HG02852 (cell line): ENCODE data around the gene TFDP1.
A peak's percentile ranks its signal among the peaks of the same experiment; 100 is the strongest.

Experiments
- ATAC-seq: cut with Tn5 transposase; IDR thresholded peaks from one replicate; pipeline ENCODE4 v1.9.1; 2021; ENCODE audit warnings: mild to moderate bottlenecking, moderate library complexity; ENCODE audit not compliant: unreplicated experiment

TFDP1 gene

GRCh38 chr13:113596321-113597200 lies 12.0 kb downstream of the TFDP1 start:
- no peak for ATAC-seq

DNA sequence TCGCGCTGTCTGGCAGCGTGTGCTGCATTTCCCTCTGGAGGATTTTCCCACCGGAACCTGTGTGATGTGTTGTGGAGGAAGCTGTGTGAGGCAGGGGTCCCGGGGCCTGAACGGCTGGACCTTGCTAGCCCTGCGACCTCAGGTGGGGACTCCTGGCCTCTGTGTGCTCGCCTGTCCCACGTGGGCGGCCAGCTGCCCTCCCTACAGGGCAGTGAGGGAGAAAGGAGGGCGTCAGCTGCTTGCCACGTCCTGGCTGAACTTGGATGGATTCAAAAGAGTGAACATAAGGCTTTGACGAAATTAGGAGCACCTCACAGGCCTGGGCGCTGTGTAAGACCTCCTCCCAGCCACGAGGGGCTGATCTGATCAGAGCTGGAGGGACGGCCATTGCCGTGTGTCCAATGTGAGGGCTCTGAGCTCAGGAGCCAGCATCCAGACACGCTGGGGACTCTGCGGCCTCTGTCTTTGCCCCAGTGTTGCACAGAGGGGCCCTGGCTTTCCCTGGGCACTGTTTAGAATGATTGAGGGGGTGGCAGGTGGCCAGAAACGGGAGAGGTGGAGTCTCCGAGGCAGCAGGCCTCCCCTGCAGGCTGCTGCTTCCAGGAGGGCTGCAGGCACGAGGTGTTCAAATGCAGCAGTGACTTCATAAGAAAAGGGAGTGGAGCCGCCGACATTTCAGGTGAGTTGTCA lies 13.0 kb downstream of the TFDP1 start:
- no peak for ATAC-seq

DNA sequence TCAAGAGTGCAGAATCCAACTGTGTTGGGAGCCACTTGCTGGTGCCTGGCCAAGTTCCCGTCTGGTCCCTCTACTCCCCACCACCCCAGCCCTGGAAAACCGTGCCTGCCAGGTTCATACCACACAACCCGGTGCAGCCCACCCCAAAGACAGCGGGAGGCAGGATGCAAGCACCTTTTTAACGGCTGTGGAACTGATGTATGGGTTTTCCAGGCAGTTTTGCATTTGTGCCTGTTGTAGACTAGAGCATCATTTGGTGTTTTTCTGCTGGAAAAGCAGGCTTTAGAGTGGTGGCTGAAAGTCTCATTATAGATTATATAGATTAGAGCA lies 13.5 kb downstream of the TFDP1 start:
- ATAC-seq: no peak

- ATAC-seq: no peak
These were observed 13.9 kb downstream of the TFDP1 start for GRCh38 chr13:113598481-113598880.

DNA sequence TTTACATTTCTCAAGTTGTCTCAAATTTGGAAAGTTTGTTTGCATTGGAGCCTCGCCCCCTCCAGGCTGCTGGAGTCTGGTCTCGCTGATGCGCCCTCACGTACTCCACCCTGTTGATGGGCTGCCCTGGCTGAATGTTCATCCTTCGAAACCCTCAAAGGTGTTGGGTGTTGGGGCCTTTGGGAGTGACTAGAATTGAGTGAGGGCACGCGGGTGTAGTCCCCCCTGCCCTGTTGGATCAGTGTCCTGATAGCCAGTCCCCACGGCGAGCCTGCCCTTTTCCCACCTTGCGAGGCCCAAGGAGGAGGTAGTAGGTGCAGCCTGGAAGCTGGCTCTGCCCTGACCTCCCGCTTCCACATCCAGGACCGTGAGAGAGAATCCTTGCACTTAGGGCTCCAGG lies 14.8 kb downstream of the TFDP1 start:
- ATAC-seq: no peak

DNA sequence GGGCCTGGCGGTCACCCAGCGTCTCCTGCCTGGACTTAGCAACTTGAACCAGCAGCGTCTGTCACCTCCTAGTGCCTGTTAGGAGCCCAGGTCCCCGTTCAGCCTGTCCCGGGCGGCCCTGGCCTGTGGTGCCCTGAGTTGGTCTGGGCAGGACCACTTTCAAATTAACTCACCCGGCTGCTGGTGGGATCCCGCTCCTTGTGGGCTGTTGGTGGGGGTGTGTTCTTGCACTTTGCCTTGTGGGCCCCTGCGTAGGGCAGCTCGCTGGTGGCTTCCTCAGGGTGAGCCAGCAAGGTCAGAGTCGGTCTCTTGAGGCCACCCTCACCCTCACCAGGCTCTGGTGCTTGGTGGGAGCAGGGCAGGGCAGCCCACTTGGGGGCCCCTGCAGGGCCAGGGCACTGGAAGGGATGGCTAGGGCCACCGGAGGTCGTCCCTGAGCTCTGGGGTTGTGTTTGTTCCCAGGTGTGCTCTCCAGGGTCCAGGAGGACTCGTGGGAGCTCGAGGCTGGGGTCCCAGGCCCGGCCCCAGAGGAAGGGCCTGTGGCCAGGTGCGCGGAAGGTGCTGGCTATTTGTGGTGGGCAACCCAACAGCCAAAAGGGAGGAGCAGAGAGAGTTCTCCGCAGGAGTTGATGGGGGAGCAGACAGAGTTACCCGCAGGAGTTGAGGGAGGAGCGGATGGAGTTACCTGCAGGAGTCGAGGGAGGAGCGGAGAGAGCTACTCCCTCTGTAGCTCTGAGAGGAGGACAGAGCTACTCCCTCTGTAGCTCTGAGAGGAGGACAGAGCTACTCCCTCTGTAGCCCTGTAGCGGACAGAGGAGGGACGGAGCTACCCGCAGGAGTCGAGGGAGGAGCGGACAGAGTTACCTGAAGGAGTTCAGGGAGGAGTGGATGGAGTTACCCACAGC lies 16.9 kb downstream of the TFDP1 start:
- ATAC-seq: no peak

GRCh38 chr13:113602291-113602988 lies 17.9 kb downstream of the TFDP1 start:
- no peak for ATAC-seq

- no peak for ATAC-seq
These were observed 18.7 kb downstream of the TFDP1 start for GRCh38 chr13:113603116-113603710.

GRCh38 chr13:113604186-113604585 lies 19.6 kb downstream of the TFDP1 start:
- ATAC-seq: peak; percentile 67

GRCh38 chr13:113605461-113605860 lies 20.9 kb downstream of the TFDP1 start:
- ATAC-seq: no peak

GRCh38 chr13:113605866-113606438 lies 21.4 kb downstream of the TFDP1 start:
- no peak for ATAC-seq

DNA sequence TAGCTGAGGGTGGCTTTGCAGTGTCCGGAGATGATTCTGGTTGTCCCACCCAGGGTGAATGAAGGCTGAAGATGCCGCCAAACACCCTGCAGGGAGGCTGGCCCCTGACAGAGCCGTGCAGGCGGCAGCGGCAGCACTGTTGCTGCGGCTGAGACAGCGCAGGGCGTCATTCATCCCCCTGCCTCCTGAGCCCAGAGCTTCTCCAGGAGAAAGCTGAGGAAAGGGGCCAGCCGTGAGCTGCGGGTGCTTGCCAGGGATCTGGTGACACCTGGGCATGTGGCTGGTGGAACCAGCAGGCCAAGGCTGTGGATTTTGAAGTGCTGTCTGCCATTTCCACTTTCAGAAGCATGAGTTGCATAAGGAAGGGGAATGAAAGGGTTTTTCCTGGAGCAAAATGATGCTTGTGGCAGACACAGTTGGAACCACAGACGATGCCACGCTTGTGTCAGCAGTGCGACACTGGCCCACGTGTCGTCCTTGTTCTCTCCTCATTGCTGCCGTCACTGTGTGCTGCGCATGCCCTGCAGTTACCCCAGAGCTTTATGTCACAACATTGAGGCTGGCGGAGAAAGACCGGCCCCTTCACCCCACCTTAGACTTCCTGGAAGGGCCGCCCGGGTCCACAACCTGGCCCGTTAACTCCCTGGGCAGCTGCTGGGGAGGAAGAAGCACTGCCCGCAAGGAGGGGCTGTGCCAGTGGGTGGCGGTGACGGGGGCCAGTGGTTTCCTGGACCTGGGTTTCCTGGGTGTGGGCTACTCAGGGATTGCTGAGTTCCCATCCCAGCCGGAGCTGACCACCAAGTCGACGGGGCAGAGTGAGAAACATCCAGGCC lies 22.7 kb downstream of the TFDP1 start:
- no peak for ATAC-seq

DNA sequence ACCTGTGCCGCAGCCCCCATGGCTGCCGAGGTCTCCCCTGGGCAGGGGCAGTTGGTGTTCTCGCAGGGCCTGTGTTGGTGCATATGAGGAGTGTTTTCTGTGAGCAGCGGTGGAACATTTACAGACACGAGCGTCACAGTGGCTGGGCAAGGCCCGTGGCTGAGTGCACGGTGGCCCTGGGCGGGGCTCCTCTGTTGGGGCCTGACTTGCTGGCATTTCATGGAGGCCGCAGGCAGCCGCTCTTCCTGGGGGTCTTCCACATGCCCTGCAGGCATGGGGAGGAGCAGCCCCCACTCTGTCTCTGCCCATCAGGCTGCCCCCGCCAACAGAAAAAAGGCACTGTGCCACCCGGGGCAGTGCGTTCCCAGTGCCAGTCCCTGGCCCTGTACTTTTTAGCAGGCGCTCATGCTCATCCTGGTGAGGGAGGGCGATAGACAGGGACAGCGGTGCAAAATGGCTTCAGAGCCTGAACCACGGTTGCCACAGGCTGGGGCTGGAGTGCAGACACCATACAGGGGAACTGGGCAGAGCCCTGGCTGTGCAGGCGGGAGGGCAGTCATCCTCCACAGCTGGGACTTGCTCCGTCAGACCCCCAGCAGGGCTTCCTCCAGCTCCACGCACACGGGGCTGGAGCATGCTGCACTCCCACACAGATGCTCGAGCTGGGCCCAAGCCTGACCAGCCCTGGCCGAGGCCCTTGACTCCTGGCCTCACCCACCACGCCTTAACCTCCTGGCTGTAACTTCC lies 23.5 kb downstream of the TFDP1 start:
- ATAC-seq: no peak

DNA sequence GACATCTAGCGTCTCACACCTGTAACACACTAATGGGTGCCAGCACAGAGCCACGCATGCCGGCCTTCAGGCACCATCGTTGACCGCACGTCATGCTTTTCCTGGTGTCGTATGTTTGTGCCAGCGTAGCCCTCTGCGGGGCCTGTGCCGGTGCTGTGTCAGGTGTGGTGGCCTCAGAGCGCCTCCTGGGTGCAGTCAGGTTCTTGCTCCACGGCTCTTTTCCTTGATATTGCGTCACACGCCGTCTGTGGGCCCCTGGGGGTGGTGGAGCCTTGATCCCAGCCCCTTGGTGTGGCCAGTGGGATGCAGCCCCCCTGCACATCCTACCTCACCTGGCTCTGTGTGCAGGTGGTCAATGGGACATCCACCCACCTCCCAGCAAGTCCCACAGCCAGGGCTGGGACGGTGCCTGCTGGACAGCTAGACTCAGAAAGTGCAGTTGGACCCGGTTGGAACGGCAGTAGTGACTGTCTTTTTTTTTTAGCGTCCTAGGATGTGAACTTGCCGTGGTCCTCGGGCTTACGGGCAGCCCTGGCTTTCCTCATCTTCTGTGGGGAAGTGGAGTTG lies 24.5 kb downstream of the TFDP1 start:
- no peak for ATAC-seq

DNA sequence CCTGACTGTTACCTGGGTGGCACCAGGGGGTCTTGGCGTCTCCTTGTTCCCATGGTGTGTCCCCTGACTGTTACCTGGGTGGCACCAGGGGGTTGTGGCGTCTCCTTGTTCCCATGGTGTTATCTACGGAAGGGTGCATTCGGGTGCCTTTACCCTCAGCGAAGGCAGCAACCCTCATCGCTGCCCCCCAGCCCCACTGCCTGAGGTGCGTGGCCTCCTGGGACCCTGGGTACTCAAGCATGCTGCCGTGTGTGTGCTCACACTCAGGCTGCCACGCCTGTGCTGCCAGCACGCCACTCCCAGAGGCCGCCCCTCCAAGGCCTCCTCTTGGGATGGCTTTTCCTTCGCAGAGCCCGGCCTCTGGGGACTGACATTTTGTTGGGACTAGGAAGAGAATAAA lies 25.1 kb downstream of the TFDP1 start:
- no peak for ATAC-seq

GRCh38 chr13:113610266-113610665 lies 25.7 kb downstream of the TFDP1 start:
- no peak for ATAC-seq

- no peak for ATAC-seq
These were observed 27.4 kb downstream of the TFDP1 start for GRCh38 chr13:113611996-113612395.

- ATAC-seq: no peak
These were observed 28.1 kb downstream of the TFDP1 start for GRCh38 chr13:113612607-113613006.
